NCI-H82 (cell line): ENCODE data around the gene SPATA13.

ENCODE experiments used
- DNase-seq: peaks from one replicate; lab custom pipeline; 2025; lab: John Stamatoyannopoulos, UW

SPATA13 gene

DNA sequence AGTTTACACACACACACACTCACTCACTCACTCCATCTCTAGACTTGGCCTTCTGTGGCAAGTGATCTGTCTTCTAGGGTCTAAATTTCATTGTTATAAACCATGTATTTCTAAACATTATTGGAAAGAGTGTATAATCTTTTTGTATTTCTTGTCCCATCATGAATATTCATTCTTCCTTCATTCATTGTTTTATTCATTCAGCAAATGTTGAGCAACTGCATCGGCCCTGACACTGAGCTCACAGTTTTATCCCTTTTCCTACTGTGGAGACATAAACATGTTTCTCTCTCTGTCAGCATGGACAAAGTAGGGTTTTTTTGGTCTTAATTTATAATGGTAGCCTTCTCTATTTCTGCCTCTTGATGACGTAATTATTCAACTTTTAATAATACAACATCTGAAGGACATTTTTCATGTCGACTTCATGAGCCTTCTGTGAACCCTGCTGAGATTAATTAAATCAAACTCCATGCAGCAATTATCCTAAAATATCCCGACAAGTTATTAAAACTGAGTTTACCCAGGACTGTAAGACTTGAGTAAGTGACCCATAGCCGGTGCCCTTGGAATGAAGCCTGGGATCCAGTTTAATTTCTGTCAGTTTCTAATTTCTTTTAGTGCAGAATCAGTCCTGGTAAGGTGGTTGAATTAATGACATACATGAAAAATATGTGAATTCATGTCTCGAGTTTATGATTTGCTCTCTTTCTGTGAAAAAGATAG, 7.3 kb downstream of the SPATA13 start:
- DNase-seq = no peak

DNA sequence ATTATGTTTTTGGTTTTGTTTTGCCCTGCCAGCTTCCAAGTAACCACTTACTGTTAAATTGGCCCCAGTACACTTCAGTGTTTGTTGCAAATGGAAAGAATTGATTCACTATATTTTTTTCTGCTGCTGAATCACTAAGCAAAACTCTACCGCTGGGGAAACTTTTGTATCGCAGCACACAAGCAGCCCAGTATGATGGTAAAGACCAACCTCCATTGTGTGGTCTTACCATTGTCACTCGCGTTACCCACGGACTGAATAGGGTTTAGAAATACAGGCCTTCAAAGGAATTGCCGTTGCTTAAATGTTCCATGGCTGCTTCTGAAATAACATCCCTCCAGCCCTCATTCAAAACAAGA, 7.9 kb downstream of the SPATA13 start:
- no peak for DNase-seq

DNA sequence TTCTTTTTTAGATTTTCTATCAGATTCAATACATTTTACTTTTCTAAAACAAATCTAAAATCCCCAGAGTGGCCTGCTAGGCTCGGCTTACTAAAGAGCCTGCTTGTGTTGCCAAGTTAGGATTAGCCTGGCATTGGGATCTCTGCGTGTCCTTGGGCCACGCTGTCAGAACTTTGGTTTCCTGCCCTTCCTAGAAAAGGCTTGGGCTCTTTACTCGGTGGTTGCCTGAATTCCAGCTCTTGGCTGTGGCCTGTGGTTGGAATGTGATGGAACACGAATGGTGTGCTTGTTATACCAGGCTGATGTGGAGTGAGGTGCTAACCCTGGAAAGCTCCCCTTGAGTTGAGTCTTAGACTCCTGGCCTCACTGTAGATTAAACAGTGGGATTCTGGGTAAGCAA, 8.5 kb downstream of the SPATA13 start:
- no peak for DNase-seq

DNA sequence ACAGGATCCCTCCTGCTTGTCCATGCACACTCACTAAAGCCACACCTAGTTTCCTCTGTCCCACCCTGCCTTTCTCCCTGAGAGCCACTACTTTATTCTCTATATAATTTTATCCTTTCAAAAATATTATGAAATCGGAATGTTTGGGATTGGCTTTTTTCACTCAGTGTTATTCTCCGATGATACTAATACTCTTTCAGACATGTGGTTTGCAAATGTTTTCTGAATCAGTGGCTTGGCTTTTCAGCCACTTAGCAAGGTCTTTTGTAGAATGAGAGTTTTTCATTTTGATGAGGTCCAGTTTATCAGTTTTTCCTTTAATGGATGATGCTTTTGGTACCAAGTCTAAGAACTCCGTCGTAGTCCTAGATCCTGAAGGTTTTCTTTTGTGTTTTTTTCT, 11.6 kb downstream of the SPATA13 start:
- no peak for DNase-seq

DNA sequence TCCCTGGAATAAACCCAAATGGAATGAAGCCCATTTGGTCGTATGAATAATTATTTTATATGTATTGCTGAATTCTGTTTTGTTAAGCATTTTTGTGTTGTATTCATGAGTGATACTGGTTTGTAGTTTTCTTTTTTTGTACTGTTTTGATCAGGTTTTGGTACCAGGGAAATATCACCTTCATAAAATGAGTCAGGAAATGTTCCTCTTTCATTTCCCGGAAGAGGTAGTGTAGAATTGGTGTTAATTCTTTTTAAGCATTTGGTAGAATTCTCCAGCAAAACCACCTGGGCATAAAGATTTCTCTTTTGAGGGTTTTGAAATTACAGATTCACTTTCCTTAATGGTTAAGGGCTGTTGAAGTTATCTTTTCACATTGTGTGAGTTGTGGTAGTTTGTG, 13.3 kb downstream of the SPATA13 start:
- no peak for DNase-seq

DNA sequence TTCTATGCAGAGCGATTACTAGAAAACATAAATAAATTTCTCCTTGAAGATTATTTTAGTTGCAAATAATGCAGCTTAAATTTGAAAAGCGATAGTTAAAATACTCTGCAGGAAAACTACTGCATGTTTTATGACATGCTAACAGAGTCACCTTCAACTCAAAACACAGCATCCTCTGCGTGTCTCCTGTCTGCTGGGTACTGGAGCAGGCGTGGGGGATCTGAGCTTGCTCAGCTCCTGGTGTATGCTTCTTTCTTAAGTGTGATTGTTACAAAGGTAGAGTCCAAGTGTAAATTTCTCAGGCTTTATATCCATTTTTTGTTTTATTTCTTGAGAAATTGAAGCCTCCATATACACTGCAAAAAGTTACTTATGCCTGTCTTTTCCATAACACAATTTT, 15.3 kb downstream of the SPATA13 start:
- DNase-seq = no peak

DNA sequence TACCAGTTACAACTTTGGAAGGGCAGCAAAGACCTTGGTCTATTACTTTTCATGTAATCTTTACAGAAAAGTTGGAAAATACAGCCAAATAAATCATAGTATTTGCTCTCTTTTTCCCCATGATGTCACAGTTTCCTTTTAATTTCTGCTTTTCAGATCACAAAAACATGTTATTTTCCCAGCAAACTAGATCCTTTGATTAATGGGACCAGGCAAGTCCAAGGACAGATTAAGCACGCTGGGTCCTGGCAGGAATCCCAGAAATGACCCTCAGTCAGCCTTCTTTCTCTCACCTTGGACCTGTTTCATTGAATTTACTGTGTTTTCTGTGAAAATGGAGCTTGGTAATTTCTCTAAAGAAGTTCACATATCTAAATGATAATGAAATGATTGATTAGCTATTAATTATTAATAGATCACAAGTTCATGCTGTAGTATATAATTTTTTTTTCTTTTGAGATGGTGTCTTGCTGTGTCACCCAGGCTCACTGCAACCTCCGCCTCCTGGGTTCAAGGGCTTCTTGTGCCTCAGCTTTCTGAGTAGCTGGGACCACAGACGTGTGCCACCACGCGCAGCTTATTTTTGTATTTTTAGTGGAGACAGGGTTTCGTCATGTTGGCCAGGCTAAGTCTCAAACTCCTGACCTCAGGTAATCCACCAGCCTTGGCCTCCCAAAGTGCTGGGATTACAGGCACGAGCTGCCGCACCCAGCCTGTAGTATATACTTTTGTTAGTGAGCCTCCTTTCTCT, 16.0 kb downstream of the SPATA13 start:
- peak; percentile 33 for DNase-seq

DNA sequence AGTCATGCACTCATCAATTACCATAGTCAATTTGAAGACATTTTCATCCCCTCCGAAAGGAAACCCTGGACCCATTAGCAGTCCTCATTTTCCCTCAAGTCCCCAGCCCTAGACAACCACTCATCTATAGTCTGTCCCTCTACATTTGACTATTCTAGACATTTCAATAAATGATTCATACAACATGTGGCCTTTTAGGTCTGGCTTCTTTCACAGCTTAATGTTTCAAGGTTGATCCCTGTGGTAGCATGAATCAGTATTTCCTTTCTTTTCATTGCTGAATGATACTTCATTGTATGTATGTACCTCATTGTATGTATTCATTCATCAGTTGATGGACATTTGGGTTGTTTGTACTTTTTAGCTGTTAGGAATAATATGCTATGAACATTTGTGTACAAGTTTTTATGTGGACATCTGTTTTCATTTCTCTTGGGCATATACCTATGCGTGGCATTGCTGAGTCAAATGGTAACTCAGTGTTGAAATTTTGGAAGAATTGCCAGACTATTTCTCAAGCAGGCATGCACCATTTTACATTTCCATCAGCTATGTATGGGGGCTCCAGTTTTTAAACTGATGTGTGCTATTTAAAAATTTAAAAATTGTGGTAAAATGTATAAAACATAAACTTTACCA, 18.4 kb downstream of the SPATA13 start:
- no peak for DNase-seq

DNA sequence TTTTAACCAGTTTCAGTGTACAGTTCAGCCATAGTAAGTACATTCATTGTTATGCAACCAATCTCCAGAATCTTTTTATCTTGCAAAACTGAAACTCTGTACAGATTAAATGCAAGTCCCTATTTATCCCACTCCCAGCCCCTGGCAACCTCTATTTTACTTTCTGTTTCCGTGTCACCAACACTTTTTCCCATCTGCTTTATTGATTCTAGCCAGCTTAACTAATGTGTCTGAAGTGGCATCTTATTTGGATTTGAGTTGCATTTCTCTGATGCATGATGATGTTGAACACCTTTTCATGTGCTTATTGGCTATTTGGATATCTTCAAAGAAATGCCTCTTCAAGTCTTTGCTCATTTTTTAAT, 18.9 kb downstream of the SPATA13 start:
- DNase-seq = no peak

DNA sequence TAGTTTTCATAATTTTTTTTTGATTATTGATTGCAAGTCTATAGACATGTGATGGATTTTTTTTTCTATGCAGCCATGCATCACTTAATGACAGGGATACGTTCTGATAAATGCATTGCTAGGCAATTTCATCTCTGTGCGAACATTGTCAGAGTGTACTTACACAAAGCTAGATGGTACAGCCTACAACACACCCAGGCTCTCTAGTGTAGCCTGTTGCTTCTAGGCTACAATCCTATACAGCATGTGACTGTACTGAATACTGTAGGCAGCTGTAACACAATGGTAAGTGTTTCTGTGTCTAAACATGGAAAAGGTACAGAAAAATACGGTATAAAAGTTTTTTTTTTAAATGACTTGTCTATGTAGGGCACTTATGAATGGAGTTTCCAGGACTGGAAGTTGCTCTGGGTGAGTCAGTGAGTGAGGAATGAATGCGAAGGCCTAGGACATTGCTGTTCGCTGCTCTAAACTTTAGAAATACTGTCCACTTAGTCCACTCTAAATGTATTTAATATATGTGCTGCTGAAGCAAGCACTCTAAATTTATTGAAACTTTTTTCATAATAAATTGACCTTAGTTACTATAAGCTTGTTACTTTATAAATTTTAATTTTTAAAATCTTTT, 20.3 kb downstream of the SPATA13 start:
- DNase-seq = no peak

DNA sequence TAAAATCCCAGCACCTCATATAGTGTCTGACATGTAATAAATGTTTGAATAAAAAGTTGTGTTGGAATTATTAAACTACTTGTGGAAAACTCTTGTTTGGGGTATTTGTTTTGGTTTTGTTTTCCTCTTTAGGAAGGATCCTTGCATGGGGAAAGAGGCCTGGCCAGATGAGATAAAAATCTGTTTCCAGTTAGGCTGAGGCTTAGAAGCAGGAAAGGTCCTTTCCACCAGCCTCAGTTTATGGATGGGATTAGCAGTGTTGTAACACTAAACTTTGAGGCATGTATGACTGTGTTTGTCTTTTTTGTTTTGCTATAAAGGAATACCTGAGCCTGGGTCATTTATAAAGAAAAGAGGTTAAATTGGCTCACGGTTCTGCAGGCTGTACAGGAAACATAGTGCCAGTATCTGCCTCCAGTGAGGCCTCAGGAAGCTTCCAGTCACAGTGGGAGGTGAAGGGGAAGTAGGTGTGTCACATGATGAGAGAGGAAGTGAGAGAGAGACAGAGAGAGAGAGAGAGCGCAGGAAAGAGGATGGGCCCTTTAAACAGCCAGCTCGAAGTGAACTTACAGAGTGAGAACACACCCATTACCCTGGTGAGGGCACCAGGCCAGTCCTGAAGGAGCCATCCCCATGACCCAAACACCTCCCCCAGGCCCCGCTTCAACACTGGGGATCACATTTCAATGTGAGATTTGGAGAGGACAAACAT, 21.6 kb downstream of the SPATA13 start:
- no peak for DNase-seq

DNA sequence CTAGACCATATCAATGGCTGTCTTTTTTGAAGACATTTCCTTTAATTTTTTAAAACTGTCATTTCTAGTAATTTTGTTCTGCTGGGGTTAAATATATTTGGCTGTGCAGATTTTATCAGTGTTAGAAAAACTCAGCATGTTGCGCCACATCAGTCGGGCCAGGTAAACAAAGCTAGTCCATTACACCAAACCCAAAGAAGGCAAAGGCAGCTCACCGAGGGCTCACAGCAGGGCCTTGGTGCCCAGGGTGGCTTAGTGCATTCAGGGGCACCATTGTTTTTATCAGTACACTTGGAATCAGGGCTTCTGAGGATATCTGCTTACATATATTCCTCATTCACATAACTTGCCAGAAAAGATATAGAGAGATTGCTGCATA, 22.2 kb downstream of the SPATA13 start:
- no peak for DNase-seq

DNA sequence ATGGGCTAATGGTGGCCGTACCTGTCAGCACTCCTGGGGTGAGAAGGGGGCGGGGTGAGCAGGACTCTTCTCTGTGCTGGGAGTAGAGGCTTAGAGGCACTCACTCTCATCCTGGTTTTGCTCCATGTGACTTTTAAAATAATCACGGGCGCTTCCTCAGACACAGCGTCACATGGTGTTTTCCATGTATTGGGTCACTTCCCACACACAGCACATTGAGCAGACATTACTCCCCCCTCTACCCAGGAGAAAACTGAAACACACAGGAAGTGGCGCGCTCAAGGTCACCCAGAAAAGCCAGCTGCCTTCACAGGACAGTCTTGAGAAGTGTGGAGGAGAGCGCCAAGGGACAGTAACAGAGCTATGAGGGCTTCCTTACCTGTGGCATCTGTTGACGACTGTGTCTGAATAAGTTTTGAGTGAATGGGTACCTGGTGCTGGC, 23.2 kb downstream of the SPATA13 start:
- no peak for DNase-seq

DNA sequence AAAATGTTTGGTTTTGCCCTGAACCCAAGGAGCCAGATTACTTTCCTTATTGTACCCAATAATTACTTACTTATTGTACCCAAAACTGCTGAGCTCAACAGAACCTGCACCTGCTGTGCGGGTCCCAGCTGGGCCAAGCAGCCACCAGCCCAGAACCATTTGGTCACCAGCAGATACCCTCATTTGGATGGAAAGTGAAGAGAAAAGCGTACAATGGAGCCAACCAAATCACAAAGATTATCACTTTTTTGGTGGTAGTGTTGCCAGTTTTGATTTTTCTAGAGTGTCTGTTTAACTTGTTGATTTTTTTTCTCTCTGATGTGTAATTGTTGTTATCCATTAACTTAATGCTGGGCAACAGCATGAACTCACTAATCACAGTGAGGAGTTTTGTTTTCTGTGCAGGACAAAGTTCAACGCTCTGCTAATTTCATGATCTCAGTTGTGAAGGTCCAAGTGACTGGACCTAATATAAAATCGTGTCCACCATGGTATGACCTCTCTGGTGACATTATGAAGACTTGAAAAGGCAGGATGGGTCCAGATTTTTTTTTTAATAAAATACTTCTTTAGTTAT, 23.8 kb downstream of the SPATA13 start:
- DNase-seq = no peak

DNA sequence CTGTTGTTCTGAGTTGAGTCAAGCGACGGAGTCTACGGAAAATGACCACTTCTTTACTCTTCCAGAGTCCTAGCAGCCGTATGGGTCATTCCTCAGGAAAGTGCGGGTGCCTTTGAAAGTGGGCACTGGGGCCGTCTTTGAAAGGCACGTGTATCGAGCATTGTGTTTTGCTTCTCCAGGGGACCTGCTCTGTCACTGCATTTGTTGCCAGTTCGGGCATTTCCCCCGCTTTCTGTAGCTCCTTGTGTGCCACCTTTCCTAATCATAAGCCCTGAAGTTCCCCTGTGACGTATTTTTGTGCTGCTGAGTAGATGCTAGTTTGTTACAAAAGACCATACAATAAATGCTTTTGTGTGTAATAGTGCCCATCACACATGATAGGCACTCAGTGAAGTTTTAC, 24.4 kb downstream of the SPATA13 start:
- no peak for DNase-seq

DNA sequence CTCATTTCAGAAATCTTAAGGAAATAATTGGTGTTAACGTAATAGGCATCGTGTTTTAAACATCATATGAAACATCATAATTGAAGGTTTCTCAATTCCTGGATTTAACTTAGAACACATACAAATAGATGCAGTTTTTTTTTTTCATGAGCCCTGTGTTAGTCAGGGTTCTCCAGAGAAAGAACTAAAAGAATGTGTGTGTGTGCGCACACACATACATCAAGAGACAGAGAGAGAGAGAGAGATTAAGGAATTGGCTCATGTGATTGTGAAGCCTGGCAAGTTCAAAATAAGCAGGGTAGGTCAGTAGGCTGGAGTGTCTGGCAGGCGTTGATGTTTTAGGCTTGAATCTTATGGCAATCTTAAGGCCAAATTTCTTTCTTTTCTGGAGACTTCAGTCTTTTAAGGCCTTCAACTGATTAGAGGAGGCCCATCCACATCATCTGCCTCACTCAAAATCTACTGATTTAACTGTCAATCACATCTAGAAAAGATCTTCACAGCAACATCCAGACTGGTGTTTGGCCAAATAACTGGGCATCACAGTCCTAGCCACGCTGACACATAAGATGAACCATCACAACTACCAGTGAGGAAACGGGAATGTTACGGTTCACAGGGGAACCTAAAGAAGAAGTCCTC, 25.2 kb downstream of the SPATA13 start:
- no peak for DNase-seq

DNA sequence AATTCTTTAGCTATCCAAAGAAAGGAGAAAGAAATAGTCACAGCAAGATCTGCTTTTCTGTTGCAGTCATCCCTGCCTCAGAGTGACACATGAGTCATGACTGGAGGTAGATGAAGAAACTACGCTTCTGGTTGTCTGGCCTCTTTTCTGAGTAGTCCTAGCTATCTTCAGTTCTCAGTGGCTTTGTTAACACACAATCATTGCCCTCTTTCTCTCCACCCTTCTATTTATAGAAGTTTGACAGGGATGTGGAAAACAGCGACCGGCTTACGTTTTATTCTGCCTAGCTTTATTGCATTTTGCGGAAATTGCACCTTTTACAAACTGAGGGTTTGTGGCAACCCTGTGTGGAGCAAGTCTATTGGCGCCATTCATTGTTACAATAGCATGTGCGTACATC, 26.7 kb downstream of the SPATA13 start:
- no peak for DNase-seq

DNA sequence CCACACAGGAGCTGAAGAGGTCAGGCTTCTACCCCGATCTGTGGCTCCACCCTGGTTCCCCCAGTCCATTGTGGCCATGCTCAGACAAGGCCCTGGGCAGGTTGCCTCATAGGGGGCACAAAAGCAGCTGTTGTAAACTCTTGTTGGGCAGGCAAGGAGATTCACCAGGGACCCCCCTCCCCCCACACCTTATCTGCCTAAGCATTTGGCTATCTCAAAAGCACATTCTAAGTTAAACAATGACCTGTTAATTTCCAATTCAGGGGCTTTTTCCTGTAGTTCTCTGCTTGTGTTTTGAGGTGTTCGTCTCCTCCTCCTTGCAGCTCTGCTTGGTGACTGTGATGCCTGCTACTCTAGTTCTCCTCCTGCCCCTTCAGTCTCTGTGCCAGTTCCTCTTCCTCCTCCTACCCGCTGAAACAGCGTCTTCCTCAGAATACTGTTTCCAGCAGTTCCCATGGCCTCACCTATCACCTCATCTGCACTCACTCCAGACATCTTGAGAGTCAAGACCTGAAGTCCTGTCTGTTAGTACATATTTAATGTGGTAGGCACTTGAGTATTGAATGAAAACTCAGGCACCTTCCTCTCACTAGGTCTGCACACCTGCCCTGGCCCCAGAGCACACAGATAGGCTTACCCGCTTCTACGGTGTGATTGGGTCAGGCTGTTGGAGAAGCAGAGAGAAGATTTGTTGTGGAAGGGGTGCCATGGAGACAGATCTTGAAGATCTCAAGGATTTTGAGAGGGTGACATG, 31.7 kb downstream of the SPATA13 start:
- no peak for DNase-seq

DNA sequence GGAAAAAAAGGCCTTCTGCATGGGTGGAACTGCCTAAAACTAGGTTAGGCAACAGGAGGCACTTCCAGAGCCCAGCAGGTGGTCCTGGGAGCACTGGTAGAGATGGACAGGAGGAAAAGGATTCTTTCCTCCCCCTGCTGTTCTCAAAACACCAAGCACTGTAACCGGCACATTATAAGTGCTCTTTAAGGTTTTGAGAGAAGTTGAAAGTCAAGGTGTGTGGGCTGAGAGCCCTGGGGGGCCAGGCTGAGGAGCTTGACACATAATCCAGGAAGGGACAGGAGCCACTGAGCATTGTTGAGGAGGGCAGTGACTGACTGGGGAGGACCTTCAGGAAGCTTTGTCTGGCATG, 32.3 kb downstream of the SPATA13 start:
- no peak for DNase-seq

DNA sequence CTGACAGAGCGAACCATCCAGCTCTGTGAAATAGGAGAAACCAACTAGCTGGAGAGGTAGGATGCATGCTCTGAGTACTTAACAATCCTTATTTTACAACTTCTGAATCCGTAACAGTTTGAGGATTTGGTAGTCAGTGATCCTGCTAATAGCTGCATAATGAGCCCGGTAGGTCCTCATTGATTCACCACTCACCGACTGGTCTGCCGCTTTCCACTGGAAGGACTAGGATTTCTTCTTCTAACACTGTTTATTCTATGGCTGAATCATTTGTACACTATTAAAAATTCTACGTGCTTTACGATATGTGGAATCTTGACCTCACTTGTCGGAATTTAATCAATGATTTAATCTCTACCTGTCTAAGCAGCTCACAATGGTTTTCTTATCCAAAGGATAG, 33.9 kb downstream of the SPATA13 start:
- DNase-seq = no peak

DNA sequence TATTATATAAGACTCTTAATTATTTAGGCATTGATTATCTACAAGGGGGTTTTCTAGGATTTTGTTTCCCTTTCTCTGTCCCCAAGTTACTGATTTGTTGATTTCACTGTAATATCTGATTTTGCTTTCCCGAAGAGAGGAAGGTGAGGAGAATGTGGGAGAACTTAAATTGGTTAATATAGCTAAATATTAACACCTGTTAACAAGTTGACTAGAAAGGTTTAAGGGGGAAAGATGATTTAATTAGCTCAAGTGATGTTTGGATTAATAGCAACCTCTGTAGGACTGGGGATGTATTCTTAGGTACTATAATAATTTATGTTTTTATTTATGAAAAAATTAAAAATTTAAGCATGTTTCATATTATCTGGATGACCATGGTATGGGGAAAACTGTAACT, 35.1 kb downstream of the SPATA13 start:
- no peak for DNase-seq
